GM12865 (cell line): ENCODE measurements around the gene CFAP299.

Experiments used
- DNase-seq: peaks from one replicate; pipeline ENCODE4 v3.0.0; 2010; ENCODE audit warnings: low read depth
- H3K4me3 ChIP-seq: 2 replicates; pipeline ENCODE4 v1.5.1; 2011; ENCODE audit warnings: mild to moderate bottlenecking, low read depth, low read length, control low read depth
- TF ChIP-seq, protein P1 (sequence below): IDR thresholded peaks from 2 replicates; pipeline ENCODE4 v1.5.1; 2011; ENCODE audit warnings: low read length, control low read depth, low read depth, inconsistent platforms; ENCODE audit not compliant: insufficient read depth; ENCODE audit errors: missing control alignments

Gene CFAP299

DNA sequence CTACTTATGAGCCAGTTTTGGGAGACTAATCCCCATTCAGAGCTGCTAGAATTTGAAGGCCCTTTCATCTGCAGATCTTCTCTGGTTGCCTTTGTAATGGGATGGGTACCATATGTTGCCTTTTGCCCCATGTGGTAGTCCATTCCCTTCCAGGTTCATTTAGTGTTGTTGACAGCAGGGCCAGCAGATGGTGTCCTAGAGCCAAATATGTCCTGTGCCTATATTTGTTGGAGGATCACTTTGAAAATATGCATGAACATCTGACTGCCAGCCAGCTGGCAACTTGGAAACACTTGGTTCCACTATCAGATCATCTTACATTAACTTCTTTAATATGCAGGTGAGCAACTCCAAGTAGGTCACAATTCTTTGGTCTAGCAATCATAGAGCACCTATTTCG is 30.4 kb downstream of the CFAP299 start:
- TF ChIP-seq, protein P1, sequence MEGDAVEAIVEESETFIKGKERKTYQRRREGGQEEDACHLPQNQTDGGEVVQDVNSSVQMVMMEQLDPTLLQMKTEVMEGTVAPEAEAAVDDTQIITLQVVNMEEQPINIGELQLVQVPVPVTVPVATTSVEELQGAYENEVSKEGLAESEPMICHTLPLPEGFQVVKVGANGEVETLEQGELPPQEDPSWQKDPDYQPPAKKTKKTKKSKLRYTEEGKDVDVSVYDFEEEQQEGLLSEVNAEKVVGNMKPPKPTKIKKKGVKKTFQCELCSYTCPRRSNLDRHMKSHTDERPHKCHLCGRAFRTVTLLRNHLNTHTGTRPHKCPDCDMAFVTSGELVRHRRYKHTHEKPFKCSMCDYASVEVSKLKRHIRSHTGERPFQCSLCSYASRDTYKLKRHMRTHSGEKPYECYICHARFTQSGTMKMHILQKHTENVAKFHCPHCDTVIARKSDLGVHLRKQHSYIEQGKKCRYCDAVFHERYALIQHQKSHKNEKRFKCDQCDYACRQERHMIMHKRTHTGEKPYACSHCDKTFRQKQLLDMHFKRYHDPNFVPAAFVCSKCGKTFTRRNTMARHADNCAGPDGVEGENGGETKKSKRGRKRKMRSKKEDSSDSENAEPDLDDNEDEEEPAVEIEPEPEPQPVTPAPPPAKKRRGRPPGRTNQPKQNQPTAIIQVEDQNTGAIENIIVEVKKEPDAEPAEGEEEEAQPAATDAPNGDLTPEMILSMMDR = peak; percentile 64
- peak; percentile 57 for DNase-seq
- no peak overlapping the region for H3K4me3 ChIP-seq

DNA sequence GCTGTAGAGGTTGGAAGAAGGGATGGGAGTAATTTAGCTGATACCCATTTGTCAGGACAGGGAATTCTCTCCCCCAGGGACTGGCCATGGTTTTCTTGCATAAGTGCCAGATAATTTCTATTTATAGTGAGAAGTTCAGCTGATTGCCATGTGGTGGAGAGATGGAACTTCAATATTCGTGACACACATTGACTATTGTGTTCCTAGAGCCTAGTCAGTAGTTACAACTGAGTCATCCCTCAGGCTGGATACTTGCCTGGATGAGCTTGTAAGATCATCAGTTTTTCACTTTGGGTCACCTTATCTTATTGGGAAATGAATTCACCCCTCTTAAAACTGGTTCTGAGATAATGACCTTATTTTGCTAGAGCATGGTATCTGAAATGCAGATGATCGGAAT is 32.2 kb downstream of the CFAP299 start:
- DNase-seq = no peak
- H3K4me3 ChIP-seq = no peak overlapping the region
- TF ChIP-seq, protein P1 = no peak

DNA sequence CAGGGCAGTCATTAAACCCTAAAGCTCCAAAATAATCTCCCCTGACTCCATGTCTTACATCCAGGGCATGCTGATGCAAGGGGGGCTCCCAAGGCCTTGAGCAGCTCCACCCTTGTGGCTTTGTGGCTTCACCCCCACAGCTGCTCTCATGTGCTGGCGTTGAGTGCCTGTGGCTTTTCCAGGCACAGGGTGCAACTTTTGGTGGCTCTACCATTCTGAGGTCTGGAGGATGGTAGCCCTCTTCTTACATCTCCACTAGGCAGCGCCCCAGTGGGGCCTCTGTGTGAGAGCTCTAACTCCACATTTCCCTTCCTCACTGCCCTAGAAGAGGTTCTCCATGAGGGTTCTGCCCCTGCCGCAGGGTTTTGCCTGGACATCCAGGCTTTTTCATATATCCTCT is 35.1 kb downstream of the CFAP299 start:
- TF ChIP-seq, protein P1 = no peak
- no peak overlapping the region for H3K4me3 ChIP-seq
- no peak for DNase-seq

DNA sequence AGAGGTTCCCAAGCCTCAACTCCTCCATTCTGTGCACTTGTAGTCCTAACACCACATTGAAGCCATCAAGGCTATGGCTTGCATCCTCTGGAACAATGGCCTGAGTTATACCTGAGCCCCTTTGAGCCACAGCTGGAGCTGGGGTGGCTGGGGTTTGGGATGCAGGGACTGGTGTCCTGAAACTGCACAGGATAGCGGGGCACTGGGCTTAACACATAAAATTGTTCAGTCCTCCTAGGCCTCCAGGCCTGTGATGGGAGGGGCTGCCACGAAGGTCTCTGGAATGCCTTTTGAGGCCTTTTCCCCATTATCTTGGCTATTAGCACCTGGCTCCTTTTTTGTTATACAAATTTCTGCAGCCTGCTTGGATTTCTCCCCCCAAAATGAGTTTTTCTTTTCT is 35.5 kb downstream of the CFAP299 start:
- DNase-seq = no peak
- TF ChIP-seq, protein P1 = no peak
- H3K4me3 ChIP-seq = no peak overlapping the region

DNA sequence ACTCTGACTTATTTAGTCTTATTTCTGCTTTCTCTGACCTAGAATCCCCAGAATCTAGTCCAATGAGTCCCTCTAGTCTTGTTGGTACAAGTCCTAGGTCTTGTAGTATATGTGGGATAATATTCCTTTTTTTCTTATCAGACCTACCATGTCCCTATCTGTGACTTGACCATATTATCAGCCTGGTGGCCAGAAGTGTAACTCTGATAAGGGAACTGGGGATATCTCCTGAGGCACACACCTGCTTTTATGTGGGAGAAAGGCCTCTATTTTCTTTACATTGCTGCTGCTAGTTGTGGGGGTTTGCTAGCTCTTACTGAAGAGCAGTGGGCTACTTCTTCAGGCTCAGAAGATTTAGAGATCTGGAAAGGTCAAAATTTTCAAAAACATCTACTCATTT is 38.6 kb downstream of the CFAP299 start:
- no peak for DNase-seq
- TF ChIP-seq, protein P1 = no peak
- H3K4me3 ChIP-seq = no peak overlapping the region

DNA sequence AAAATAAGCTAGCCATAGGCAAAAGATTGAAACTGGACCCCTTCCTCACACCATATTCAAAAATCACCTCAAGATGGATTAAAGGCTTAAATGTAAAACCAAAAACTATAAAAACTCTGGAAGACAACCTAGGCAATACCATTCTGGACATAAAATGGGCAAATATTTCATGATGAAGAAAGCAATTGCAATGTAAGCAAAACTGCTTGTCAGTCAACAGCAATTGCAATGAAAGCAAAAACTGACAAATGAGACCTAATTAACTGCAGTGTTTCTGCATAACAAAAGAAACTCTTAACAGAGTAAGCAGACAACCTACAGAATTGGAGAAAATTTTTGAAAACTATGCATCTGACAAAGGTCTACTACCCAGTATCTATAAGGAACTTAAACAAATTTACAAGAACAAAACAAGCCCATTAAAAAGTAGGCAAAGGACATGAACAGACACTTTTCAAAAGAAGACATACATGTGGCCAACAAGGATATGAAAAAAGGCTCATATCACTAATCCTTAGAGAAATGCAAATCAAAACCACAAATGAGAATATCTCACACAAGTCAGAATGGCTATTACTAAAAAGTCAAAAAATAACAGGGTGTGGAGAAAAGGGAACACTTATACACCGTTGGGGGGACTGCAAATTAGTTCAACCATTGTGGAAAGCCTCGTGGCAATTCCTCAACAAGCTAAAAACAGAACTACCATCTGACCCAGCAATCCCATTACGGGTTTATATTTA is 46.7 kb downstream of the CFAP299 start:
- TF ChIP-seq, protein P1 = no peak
- no peak for DNase-seq
- no peak overlapping the region for H3K4me3 ChIP-seq

DNA sequence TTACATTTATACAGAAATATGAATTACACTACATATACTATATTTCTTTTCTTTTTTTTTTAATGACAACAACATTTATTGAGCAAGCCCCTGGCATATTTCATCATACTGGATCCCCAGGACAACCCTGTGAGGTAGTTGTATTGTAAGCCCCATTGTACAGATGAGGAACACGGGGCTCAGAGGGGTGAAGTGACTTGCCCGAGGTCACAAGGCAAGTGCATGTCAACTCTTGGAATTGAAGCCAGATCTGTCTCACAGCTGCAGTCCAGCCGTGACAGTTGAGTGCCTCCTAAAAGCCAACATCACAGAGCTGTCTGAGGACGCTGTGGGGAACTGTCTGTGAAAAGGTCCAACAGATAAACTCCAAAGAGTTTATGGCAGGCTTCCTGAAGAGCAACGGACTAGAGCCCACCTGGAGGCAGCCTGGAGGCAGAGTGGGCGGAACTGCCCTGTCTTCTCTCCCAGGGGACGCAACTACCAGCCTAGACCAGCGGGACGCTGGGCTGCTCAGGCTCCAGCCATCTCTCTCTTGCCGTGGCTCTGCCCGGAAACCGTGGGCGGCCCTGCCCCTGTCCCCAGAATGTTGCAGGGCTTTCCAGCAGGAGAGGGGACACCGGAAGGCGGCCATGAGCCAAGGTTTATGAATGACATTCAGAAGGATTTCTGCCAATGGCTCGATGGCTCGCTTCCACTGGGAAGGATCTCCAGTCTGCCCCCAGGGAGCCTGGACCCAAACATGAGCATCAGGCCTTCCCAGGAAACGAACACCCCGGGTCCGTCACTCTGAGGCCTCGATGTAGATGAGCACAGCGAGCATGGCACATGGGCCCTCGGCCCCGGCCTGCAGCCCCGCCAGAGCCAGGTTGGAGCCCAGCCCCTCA is 50.1 kb downstream of the CFAP299 start:
- DNase-seq = no peak
- no peak overlapping the region for H3K4me3 ChIP-seq
- TF ChIP-seq, protein P1 = no peak
